ENCODE results near the gene MFSD12. TPM values are rescaled to one million over a fixed set of nuclear protein-coding genes. Genes with fewer than 3 reads are reported as not detected.
"Not testable (repeated sequence)": the region's sequence is repeated elsewhere in the genome, so short reads cannot be mapped to it uniquely, and the experiment has no call there.

MFSD12 gene
- total and polyA plus RNA-seq, 9 donors: 17.4 to 104 (median 36.4) TPM

- TF ChIP-seq POLR2A (IDR thresholded peaks at IDR 0.05): no peak
- peak in 1 of 3 donors; percentile 24 for TF ChIP-seq CTCF (IDR thresholded peaks at IDR 0.05)
- intact Hi-C loops (cut with DNase I): no loop called here
- Histone ChIP-seq H3K4me3 (no peak overlapping the region), H3K27me3 (no peaks in the 10 kb centered on the region), H3K36me3 (no peaks in the 10 kb centered on the region), H3K9me3 (no peaks in the 10 kb centered on the region), H3K27ac (no peak overlapping the region), H3K4me1 (ENCODE audit: insufficient read depth) (no peaks in the 10 kb centered on the region)
- DNase-seq: no peak
- 11 to 26% (median 18%) methylated on average over 7 to 16 of the region's 16 CpGs for WGBS, 3 donors
Observed at GRCh38 chr19:3586127-3586626, 28.8 kb upstream of the MFSD12 start.

- Histone ChIP-seq H3K4me3 (no peak within 1 kb of the TSS), H3K27ac (no peak within 1 kb of the TSS), H3K9me3 (no peaks in the 10 kb centered on the region), H3K4me1 (ENCODE audit: insufficient read depth) (no peaks in the 10 kb centered on the region), H3K27me3 (no peaks in the 10 kb centered on the region), H3K36me3 (no peaks in the 10 kb centered on the region)
- TF ChIP-seq POLR2A (IDR thresholded peaks at IDR 0.05): no peak
- no peak for TF ChIP-seq CTCF (IDR thresholded peaks at IDR 0.05)
- no peak for TF ChIP-seq EP300 (IDR thresholded peaks at IDR 0.05)
- intact Hi-C loops (cut with DNase I): no loop called here
- 3 to 9% (median 8%) methylated on average over 24 to 84 of the region's 84 CpGs for WGBS, 3 donors
- no peak for DNase-seq
Observed at GRCh38 chr19:3585301-3586126, 28.1 kb upstream of the MFSD12 start, which contains the start of gene GIPC3. Gene GIPC3, plus strand, starts transcription at chr19:3585478. Its CDS starts 120 bp downstream, at chr19:3585598.

GRCh38 chr19:3584036-3584802, 26.8 kb upstream of the MFSD12 start:
- H3K27ac ChIP-seq; H3K27me3 ChIP-seq; H3K36me3 ChIP-seq; H3K9me3 ChIP-seq; DNase-seq; H3K4me3 ChIP-seq; H3K4me1 ChIP-seq (ENCODE audit: insufficient read depth); intact Hi-C loops (cut with DNase I): not testable (repeated sequence)
- WGBS, 3 donors: 83 to 86% (median 83%) methylated on average over 15 of the region's 15 CpGs

GRCh38 chr19:3581792-3582191, 24.4 kb upstream of the MFSD12 start:
- H3K4me1 ChIP-seq (ENCODE audit: insufficient read depth); H3K27ac ChIP-seq; DNase-seq: not testable (repeated sequence)

GRCh38 chr19:3580156-3580934, 23.0 kb upstream of the MFSD12 start:
- 35 to 39% (median 38%) methylated on average over 11 of the region's 11 CpGs for WGBS, 3 donors
- Histone ChIP-seq H3K36me3 (no peaks in the 10 kb centered on the region), H3K27me3 (no peaks in the 10 kb centered on the region), H3K4me3 (no peak overlapping the region), H3K4me1 (ENCODE audit: insufficient read depth) (peaks cover 5% of the 10 kb centered on the region), H3K9me3 (no peaks in the 10 kb centered on the region), H3K27ac (no peak overlapping the region)
- intact Hi-C loops (cut with DNase I): no loop called here
- DNase-seq: no peak
- TF ChIP-seq EP300 (IDR thresholded peaks at IDR 0.05): no peak
- no peak for TF ChIP-seq CTCF (IDR thresholded peaks at IDR 0.05)

More at GRCh38 chr19:3581792-3582191, 24.4 kb upstream of the MFSD12 start:
- intact Hi-C loops (cut with DNase I); H3K36me3 ChIP-seq; H3K9me3 ChIP-seq; H3K4me3 ChIP-seq; H3K27me3 ChIP-seq: not testable (repeated sequence)
- whole genome bisulfite sequencing, 3 donors: 88 to 90% (median 90%) methylated on average over 4 of the region's 4 CpGs
